BLaER1 treated with 17β-estradiol and CSF1 and Interleukin-3, amounts not matched to agents 10 nM and 100 nM (cell line): ENCODE data around the gene TCF23.

ENCODE experiments used
- H3K27ac ChIP-seq, 11 experiments: shearing (Covaris generic); formaldehyde crosslinking; 2 replicates each; pipeline ENCODE4 v1.8.1; 2022
- H3K27me3 ChIP-seq, 11 experiments: shearing (Covaris generic); formaldehyde crosslinking; 2 replicates each; pipeline ENCODE4 v1.8.1; 2022
- H3K36me3 ChIP-seq, 11 experiments: shearing (Covaris generic); formaldehyde crosslinking; 2 replicates each; pipeline ENCODE4 v1.8.1; 2022
- H3K4me1 ChIP-seq, 10 experiments: shearing (Covaris generic); formaldehyde crosslinking; 2 replicates each; pipeline ENCODE4 v1.8.1; 2022
- H3K4me2 ChIP-seq, 11 experiments: shearing (Covaris generic); formaldehyde crosslinking; 2 replicates each; pipeline ENCODE4 v1.8.1; 2022
- H3K4me3 ChIP-seq, 10 experiments: shearing (Covaris generic); formaldehyde crosslinking; 2 replicates each; pipeline ENCODE4 v1.8.1; 2022
- H3K9ac ChIP-seq, 11 experiments: shearing (Covaris generic); formaldehyde crosslinking; 2 replicates each; pipeline ENCODE4 v1.8.1; 2022
- H3K9me3 ChIP-seq, 11 experiments: shearing (Covaris generic); formaldehyde crosslinking; replicated peaks in 1 of 11; 2 replicates each; pipeline ENCODE4 v1.8.1; 2022
- H4K20me1 ChIP-seq, 11 experiments: shearing (Covaris generic); formaldehyde crosslinking; 2 replicates each; pipeline ENCODE4 v1.8.1; 2022
- Cebpa-rat ChIP-seq, 11 experiments: shearing (Covaris generic); IDR thresholded peaks; 2 replicates each; pipeline ENCODE4 v1.8.1; 2022

Gene TCF23

GRCh38 chr2:27126252-27126710 lies 22.5 kb upstream of the TCF23 start:
- Histone ChIP-seq H3K27me3 (peaks cover 19 to 36% (median 32%) of the 10 kb centered on the region in 11 experiments), H3K36me3 (peaks cover 19 to 32% (median 26%) of the 10 kb centered on the region in 11 experiments), H3K4me1 (no peaks in the 10 kb centered on the region; a peak in 1 of 20 replicates), H3K27ac (no peak overlapping the region), H3K9me3 (no peaks in the 10 kb centered on the region), H4K20me1 (peaks cover 0 to 35% (median 22%) of the 10 kb centered on the region in 11 experiments; a peak in 18 of 22 replicates), H3K4me3 (no peak overlapping the region), H3K4me2 (no peak overlapping the region), H3K9ac (no peak overlapping the region)
- TF ChIP-seq Cebpa-rat (IDR thresholded peaks at IDR 0.05) = no peak

GRCh38 chr2:27127883-27128667 lies 20.7 kb upstream of the TCF23 start:
- no peaks in the 10 kb centered on the region for H3K9me3 ChIP-seq
- TF ChIP-seq Cebpa-rat (IDR thresholded peaks at IDR 0.05) = no peak
- H3K27ac ChIP-seq = no peak overlapping the region
- peaks cover 3 to 12% (median 8%) of the 10 kb centered on the region in 10 experiments for H3K4me1 ChIP-seq
- no peak overlapping the region for H3K4me2 ChIP-seq
- H4K20me1 ChIP-seq = peaks cover 12 to 53% (median 40%) of the 10 kb centered on the region in 11 experiments; a peak in 21 of 22 replicates
- H3K9ac ChIP-seq = no peak overlapping the region
- peaks cover 12 to 18% (median 15%) of the 10 kb centered on the region in 11 experiments for H3K27me3 ChIP-seq
- H3K36me3 ChIP-seq = peaks cover 37 to 50% (median 43%) of the 10 kb centered on the region in 11 experiments
- no peak overlapping the region for H3K4me3 ChIP-seq

- TF ChIP-seq Cebpa-rat (IDR thresholded peaks at IDR 0.05) = no peak
- Histone ChIP-seq H3K27me3 (peaks cover 4 to 10% (median 7%) of the 10 kb centered on the region in 11 experiments; a peak in 21 of 22 replicates), H3K9ac (no peak overlapping the region), H3K27ac (no peak overlapping the region), H3K4me3 (no peak overlapping the region), H3K36me3 (peaks cover 38 to 54% (median 44%) of the 10 kb centered on the region in 11 experiments), H4K20me1 (peaks cover 20 to 61% (median 46%) of the 10 kb centered on the region in 11 experiments; a peak in 21 of 22 replicates), H3K4me1 (peaks cover 10 to 19% (median 14%) of the 10 kb centered on the region in 10 experiments), H3K4me2 (no peak overlapping the region), H3K9me3 (no peaks in the 10 kb centered on the region)
Measured at GRCh38 chr2:27128668-27129571, 19.9 kb upstream of the TCF23 start.

- Histone ChIP-seq H3K36me3 (peaks cover 38 to 54% (median 44%) of the 10 kb centered on the region in 11 experiments), H3K9ac (no peak overlapping the region), H3K4me1 (peaks cover 18 to 27% (median 22%) of the 10 kb centered on the region in 10 experiments), H3K27me3 (no peaks in the 10 kb centered on the region), H3K27ac (no peak overlapping the region), H3K4me2 (no peak overlapping the region), H3K9me3 (no peaks in the 10 kb centered on the region), H3K4me3 (no peak overlapping the region), H4K20me1 (peaks cover 23 to 61% (median 47%) of the 10 kb centered on the region in 11 experiments; a peak in 21 of 22 replicates)
- no peak for TF ChIP-seq Cebpa-rat (IDR thresholded peaks at IDR 0.05)
Measured at GRCh38 chr2:27130396-27130795, 18.4 kb upstream of the TCF23 start.

GRCh38 chr2:27131429-27131828 lies 17.4 kb upstream of the TCF23 start:
- Histone ChIP-seq H3K4me2 (no peak overlapping the region), H3K4me3 (no peak overlapping the region), H3K9me3 (no peaks in the 10 kb centered on the region), H3K27ac (no peak overlapping the region), H3K4me1 (peaks cover 22 to 32% (median 26%) of the 10 kb centered on the region in 10 experiments), H3K9ac (no peak overlapping the region), H4K20me1 (peaks cover 23 to 61% (median 47%) of the 10 kb centered on the region in 11 experiments; a peak in 21 of 22 replicates), H3K27me3 (no peaks in the 10 kb centered on the region), H3K36me3 (peaks cover 38 to 54% (median 44%) of the 10 kb centered on the region in 11 experiments)
- no peak for TF ChIP-seq Cebpa-rat (IDR thresholded peaks at IDR 0.05)

- Histone ChIP-seq H3K9ac (peak overlapping the region; percentile 86 to 98 (median 92)), H3K27me3 (no peaks in the 10 kb centered on the region), H3K4me1 (peaks cover 22 to 32% (median 26%) of the 10 kb centered on the region in 10 experiments), H4K20me1 (peaks cover 23 to 55% (median 47%) of the 10 kb centered on the region in 11 experiments; a peak in 21 of 22 replicates), H3K4me2 (peak overlapping the region; percentile 80 to 97 (median 91)), H3K9me3 (no peaks in the 10 kb centered on the region), H3K27ac (peak overlapping the region in 9 of 11 experiments; percentile 84 to 94 (median 88); a peak in 14 of 22 replicates), H3K36me3 (peaks cover 38 to 51% (median 44%) of the 10 kb centered on the region in 11 experiments), H3K4me3 (peak overlapping the region; percentile 85 to 100 (median 95))
- no peak for TF ChIP-seq Cebpa-rat (IDR thresholded peaks at IDR 0.05)
Measured at GRCh38 chr2:27133195-27133875, 15.5 kb upstream of the TCF23 start.

GRCh38 chr2:27133905-27134780 lies 14.7 kb upstream of the TCF23 start, which contains the start of gene PREB:
TSS of gene PREB (minus strand) at chr2:27134636. CDS start at chr2:27134421, 215 bp downstream.
- H3K36me3 ChIP-seq = peaks cover 38 to 43% (median 40%) of the 10 kb centered on the region in 11 experiments
- peak within 1 kb of the TSS; percentile 86 to 98 (median 92) for H3K9ac ChIP-seq
- peaks cover 23 to 48% (median 45%) of the 10 kb centered on the region in 11 experiments; a peak in 21 of 22 replicates for H4K20me1 ChIP-seq
- H3K27ac ChIP-seq = peak within 1 kb of the TSS; percentile 81 to 94 (median 88)
- no peaks in the 10 kb centered on the region for H3K9me3 ChIP-seq
- H3K4me1 ChIP-seq = peaks cover 22 to 32% (median 26%) of the 10 kb centered on the region in 10 experiments
- no peaks in the 10 kb centered on the region for H3K27me3 ChIP-seq
- H3K4me3 ChIP-seq = peak within 1 kb of the TSS; percentile 85 to 100 (median 95)
- TF ChIP-seq Cebpa-rat (IDR thresholded peaks at IDR 0.05) = no peak
- H3K4me2 ChIP-seq = peak within 1 kb of the TSS; percentile 80 to 97 (median 91)
